ENCODE results near the gene MEGF9. TPM values are rescaled to one million over a fixed set of nuclear protein-coding genes. Genes with fewer than 3 reads are reported as not detected.

MEGF9 gene
- total RNA-seq, 4 donors from 2014 or later = 49.0 to 59.0 (median 57.0) TPM

- 9 to 11% methylated on average over 4 of the region's 4 CpGs for WGBS, 2 donors
- intact Hi-C loops (cut with DNase I; ENCODE audit: low total_unique reads) = loop anchor here (10.0 kb wide), 1 partner anchor 98 kb away; no protein-coding TSS in a partner anchor
- peak overlapping the region; percentile 0 for H3K4me3 ChIP-seq (ENCODE audit: low read depth, poor library complexity, severe bottlenecking)
- no peak for DNase-seq (ENCODE audit: low spot score in 2 of 2)
- TF ChIP-seq POLR2A (IDR thresholded peaks at IDR 0.05) = no peak
- TF ChIP-seq CTCF (IDR thresholded peaks at IDR 0.05) = no peak
Measured at GRCh38 chr9:120712539-120713031, 1.7 kb downstream of the MEGF9 start.

- intact Hi-C loops (cut with DNase I; ENCODE audit: low total_unique reads) = loop anchor here (10.0 kb wide), 1 partner anchor 97 kb away; no protein-coding TSS in a partner anchor
- no peak for DNase-seq (ENCODE audit: low spot score in 2 of 2)
- no peak overlapping the region for H3K4me3 ChIP-seq (ENCODE audit: low read depth, poor library complexity, severe bottlenecking)
- TF ChIP-seq POLR2A (IDR thresholded peaks at IDR 0.05) (no peak), CTCF (IDR thresholded peaks at IDR 0.05) (no peak)
- 24 to 26% methylated on average over 5 of the region's 5 CpGs for WGBS, 2 donors
Measured at GRCh38 chr9:120711841-120712538, 2.3 kb downstream of the MEGF9 start.

GRCh38 chr9:120711354-120711753 is 2.9 kb downstream of the MEGF9 start:
- no peak for TF ChIP-seq CTCF (IDR thresholded peaks at IDR 0.05)
- TF ChIP-seq POLR2A (IDR thresholded peaks at IDR 0.05) = no peak
- no peak for DNase-seq (ENCODE audit: low spot score in 2 of 2)
- intact Hi-C loops (cut with DNase I; ENCODE audit: low total_unique reads) = loop anchor here (10.0 kb wide), 1 partner anchor 97 kb away; no protein-coding TSS in a partner anchor
- H3K4me3 ChIP-seq (ENCODE audit: low read depth, poor library complexity, severe bottlenecking) = no peak overlapping the region

DNA sequence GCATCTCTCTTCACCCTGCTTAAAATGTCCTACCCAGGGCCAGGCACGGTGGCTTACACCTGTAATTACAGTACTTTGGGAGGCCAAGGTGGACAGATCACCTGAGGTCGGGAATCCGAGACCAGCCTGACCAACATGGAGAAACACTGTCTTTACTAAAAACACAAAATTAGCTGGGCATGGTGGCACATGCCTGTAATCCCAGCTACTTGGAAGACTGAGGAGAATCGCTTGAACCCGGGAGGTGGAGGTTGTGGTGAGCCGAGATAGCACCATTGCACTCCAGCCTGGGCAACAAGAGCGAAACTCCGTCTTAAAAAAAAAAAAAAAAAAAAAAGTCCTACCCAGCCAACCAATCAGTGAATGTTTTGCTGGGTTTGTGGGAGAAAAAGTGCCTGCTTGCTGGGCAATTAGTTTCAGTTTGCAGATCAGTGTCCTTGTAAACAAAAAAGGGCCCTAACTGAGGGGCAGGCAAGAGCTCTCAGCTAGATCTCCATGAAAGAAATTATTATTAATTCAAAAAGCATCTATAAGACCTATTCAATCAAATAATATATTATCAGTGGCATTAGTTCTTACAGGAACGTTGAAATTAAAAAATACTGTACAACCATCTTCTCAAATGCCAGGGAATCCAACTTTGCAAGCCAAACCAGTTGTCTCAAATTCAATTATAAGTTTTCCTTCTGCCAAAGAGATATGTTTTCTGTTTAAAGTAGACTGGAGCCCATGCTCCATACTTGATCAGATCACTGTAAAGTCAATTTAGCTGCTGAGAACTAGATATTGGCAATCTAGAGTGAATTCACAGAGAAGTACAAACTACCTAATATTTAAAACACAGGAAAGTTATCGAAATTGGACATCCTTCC is 3.9 kb downstream of the MEGF9 start:
- intact Hi-C loops (cut with DNase I; ENCODE audit: low total_unique reads) = loop anchor here (10.0 kb wide), 1 partner anchor 96 kb away; no protein-coding TSS in a partner anchor
- 29 to 30% methylated on average over 10 of the region's 10 CpGs for WGBS, 2 donors

More for the DNA sequence above, 3.9 kb downstream of the MEGF9 start:
- TF ChIP-seq CTCF (IDR thresholded peaks at IDR 0.05) (no peak), POLR2A (IDR thresholded peaks at IDR 0.05) (no peak)
- no peak for DNase-seq (ENCODE audit: low spot score in 2 of 2)
- H3K4me3 ChIP-seq (ENCODE audit: low read depth, poor library complexity, severe bottlenecking) = no peak overlapping the region
